Activated CD4-positive, alpha-beta T cell treated with anti-CD3 and anti-CD28 coated beads, Interleukin-2, amount 10 ng/mL, durations not matched to agents 24 days and 14 days (primary cell): ENCODE data around the gene TPD52L1. TPM values are rescaled to one million over a fixed set of nuclear protein-coding genes. Genes with fewer than 3 reads are reported as not detected.
"Not testable (repeated sequence)": the region's sequence is repeated elsewhere in the genome, so short reads cannot be mapped to it uniquely, and the experiment has no call there.

Source experiments
- DNase-seq: peaks from one replicate; pipeline ENCODE4 v3.0.0; 2022
- H3K27ac Mint-ChIP-seq: one replicate; pipeline ENCODE4 v1.8.0; 2022; ENCODE audit warnings: mild to moderate bottlenecking, mixed read lengths
- H3K27me3 Mint-ChIP-seq: one replicate; pipeline ENCODE4 v1.8.0; 2022; ENCODE audit warnings: mixed read lengths
- H3K36me3 Mint-ChIP-seq: one replicate; pipeline ENCODE4 v1.8.0; 2022; ENCODE audit warnings: low read depth, mild to moderate bottlenecking, mixed read lengths
- H3K4me1 Mint-ChIP-seq: one replicate; pipeline ENCODE4 v1.8.0; 2021; ENCODE audit warnings: mixed read lengths
- H3K4me3 Mint-ChIP-seq: one replicate; pipeline ENCODE4 v1.8.0; 2022; ENCODE audit warnings: mild to moderate bottlenecking, moderate library complexity, mixed read lengths
- H3K9me3 Mint-ChIP-seq: one replicate; pipeline ENCODE4 v1.8.0; 2021; ENCODE audit warnings: mixed read lengths
- intact Hi-C: fragments of 100-400 bp; cut with micrococcal nuclease; formaldehyde crosslinking; loops from one replicate; pipeline ENCODE4 v1.15.1; 2023
- total RNA-seq: library from RNA; stranded (reverse); gene quantifications from 2 replicates; pipeline ENCODE4 v1.2.3, GENCODE V29; 2022

The TPD52L1 gene
- total RNA-seq, 1 donor from 2014 or later = not detected

DNA sequence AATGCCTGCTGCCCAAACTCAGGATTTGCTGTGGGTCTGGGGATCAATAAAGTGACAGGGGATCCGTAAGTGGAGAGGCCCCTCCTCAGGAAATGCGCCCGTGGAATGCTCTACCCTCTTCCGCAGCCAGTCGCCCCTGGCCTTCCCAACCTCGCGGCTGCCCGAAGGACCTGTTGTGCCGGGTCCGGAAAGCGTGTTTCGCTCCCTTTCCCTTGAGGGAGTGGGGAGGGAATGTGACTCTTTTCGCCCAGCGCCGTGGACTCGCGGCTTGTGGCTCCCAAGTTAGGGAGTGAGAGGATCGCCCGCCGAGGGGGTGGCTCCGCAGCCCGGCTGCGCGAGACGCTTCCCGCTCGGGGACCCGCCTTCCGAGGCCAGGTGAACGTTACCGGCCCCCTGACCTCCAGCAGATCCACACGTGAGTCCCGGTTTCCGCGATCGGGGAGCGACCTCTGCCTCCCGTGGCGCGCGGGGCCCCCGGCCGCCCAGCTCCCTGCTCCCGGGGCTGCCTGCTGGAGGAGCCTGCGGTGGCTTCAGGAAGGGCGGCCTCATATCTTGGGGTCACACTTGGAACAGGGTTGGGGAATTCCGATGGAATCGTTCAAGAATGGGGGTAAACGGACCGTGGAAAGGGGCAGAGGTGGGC lies 666 bp downstream of the TPD52L1 start:
- intact Hi-C loops = loop anchor here (5.0 to 10.0 kb wide), 2 partner anchors 613 to 831 kb away; partner anchors contain the start of gene TRMT11
- peaks cover 47% of the 10 kb centered on the region for H3K27me3 Mint-ChIP-seq
- peaks cover 7% of the 10 kb centered on the region for H3K4me1 Mint-ChIP-seq
- H3K4me3 Mint-ChIP-seq = peak overlapping the region; percentile 79
- DNase-seq = no peak
- H3K27ac Mint-ChIP-seq = no peak overlapping the region
- no peaks in the 10 kb centered on the region for H3K36me3 Mint-ChIP-seq
- no peaks in the 10 kb centered on the region for H3K9me3 Mint-ChIP-seq

GRCh38 chr6:125154761-125155135 lies 1.2 kb downstream of the TPD52L1 start:
- H3K4me3 Mint-ChIP-seq = peak overlapping the region; percentile 68
- no peak overlapping the region for H3K27ac Mint-ChIP-seq
- H3K36me3 Mint-ChIP-seq = no peaks in the 10 kb centered on the region
- no peaks in the 10 kb centered on the region for H3K9me3 Mint-ChIP-seq
- DNase-seq = peak; percentile 62
- H3K4me1 Mint-ChIP-seq = peaks cover 7% of the 10 kb centered on the region
- H3K27me3 Mint-ChIP-seq = peaks cover 48% of the 10 kb centered on the region
- intact Hi-C loops = loop anchor here (5.0 to 10.0 kb wide), 2 partner anchors 613 to 830 kb away; partner anchors contain the start of gene TRMT11

DNA sequence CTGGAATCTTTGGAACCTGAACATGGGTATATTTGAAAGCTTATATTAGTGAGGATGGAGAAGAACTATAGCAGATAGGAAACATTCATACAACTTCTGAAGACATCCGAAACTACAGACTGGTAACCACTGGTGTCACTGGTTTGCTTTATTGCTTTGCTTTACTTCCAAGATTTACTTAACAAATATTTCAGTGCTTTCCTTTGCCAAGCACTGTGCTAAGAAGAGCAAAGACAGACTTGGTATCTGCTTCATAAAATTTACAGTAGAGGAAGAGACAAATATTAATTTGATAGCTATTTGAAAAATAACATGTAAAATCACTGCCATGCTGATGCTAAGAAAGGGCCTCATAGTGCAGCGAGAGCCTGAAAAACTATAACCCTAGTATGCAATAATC lies 1.8 kb downstream of the TPD52L1 start:
- H3K9me3 Mint-ChIP-seq = no peaks in the 10 kb centered on the region
- H3K4me3 Mint-ChIP-seq = no peak overlapping the region
- peaks cover 7% of the 10 kb centered on the region for H3K4me1 Mint-ChIP-seq
- DNase-seq = no peak
- no peak overlapping the region for H3K27ac Mint-ChIP-seq
- no peaks in the 10 kb centered on the region for H3K36me3 Mint-ChIP-seq
- H3K27me3 Mint-ChIP-seq = peaks cover 46% of the 10 kb centered on the region
- intact Hi-C loops = loop anchor here (10.0 kb wide), 1 partner anchor 829 kb away; the partner anchor contains the start of gene TRMT11

- H3K27ac Mint-ChIP-seq = no peak overlapping the region
- no peak for DNase-seq
- no peak overlapping the region for H3K4me3 Mint-ChIP-seq
- peaks cover 44% of the 10 kb centered on the region for H3K27me3 Mint-ChIP-seq
- H3K36me3 Mint-ChIP-seq = no peaks in the 10 kb centered on the region
- H3K4me1 Mint-ChIP-seq = peaks cover 7% of the 10 kb centered on the region
- H3K9me3 Mint-ChIP-seq = no peaks in the 10 kb centered on the region
- intact Hi-C loops = loop anchor here (10.0 kb wide), 1 partner anchor 828 kb away; the partner anchor contains the start of gene TRMT11
These were observed 2.9 kb downstream of the TPD52L1 start for GRCh38 chr6:125156496-125156895.

DNA sequence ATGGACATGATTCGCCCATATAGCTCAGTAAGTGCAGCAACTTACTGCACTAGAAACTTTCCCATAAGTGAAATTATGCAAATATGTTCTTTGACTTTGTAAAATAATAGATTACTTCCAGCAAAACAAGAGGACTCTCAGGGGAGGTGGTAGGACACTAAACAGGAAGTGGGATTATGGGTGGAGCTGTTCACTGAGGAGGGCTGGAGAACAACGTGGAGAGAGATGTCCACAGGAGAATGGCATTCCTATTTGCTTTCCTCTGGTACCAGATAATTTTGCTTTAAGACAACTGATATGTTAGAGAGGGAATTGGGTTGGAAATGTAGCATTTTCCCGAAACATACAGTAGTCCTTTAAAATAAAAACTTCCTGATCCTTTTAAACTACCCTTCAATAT lies 3.7 kb downstream of the TPD52L1 start:
- peaks cover 38% of the 10 kb centered on the region for H3K27me3 Mint-ChIP-seq
- intact Hi-C loops = loop anchor here (10.0 kb wide), 1 partner anchor 828 kb away; the partner anchor contains the start of gene TRMT11
- DNase-seq = no peak
- H3K4me1 Mint-ChIP-seq = peaks cover 7% of the 10 kb centered on the region
- no peak overlapping the region for H3K4me3 Mint-ChIP-seq
- no peaks in the 10 kb centered on the region for H3K9me3 Mint-ChIP-seq
- no peaks in the 10 kb centered on the region for H3K36me3 Mint-ChIP-seq
- no peak overlapping the region for H3K27ac Mint-ChIP-seq

DNA sequence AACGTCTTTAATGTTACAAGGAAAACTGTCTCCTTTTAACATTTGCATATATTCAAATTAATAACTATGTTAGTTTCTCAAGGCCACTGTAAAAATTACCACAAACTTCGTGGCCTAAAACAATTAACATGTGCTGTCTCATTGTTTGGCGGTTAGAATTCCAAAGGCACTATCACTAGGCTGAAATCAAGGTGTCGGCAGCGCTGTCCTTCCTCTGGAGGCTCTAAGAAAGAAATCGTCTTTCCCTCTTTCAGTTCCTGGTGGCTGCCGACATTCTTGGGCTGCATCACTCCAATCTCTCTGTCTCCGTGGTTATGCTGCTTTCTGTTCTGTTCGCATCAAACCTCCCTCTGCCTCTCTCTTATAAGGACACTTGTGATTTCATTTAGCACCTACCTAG lies 4.2 kb downstream of the TPD52L1 start:
- H3K4me3 Mint-ChIP-seq = no peak overlapping the region

GRCh38 chr6:125163339-125163738 lies 9.8 kb downstream of the TPD52L1 start:
- H3K4me1 Mint-ChIP-seq, intact Hi-C loops: not testable (repeated sequence)

More for the DNA sequence above, 4.2 kb downstream of the TPD52L1 start:
- H3K9me3 Mint-ChIP-seq = no peaks in the 10 kb centered on the region
- intact Hi-C loops = loop anchor here (10.0 kb wide), 1 partner anchor 827 kb away; the partner anchor contains the start of gene TRMT11
- H3K27me3 Mint-ChIP-seq = peaks cover 37% of the 10 kb centered on the region
- no peaks in the 10 kb centered on the region for H3K36me3 Mint-ChIP-seq
- peaks cover 7% of the 10 kb centered on the region for H3K4me1 Mint-ChIP-seq
- no peak for DNase-seq
- no peak overlapping the region for H3K27ac Mint-ChIP-seq

DNA sequence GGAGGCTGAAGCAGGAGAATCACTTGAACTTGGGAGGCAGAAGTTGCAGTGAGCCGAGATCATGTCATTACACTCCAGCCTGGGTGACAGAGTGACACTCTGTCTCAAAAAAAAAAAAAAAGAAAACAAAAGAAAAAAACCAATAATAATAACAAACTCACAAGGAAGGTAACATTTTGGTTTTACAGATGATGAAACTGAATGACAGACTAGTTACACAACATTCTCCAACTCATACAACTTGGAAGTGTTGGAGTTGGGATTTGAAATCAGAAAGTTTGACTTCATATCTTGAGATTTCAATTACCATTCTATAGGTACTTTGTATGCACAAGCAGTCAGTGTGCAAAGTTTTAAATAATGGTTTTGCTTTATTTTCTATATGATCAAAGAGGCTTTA lies 10.2 kb downstream of the TPD52L1 start:
- H3K4me3 Mint-ChIP-seq = no peak overlapping the region
- no peaks in the 10 kb centered on the region for H3K36me3 Mint-ChIP-seq
- H3K27ac Mint-ChIP-seq = no peak overlapping the region
- intact Hi-C loops = no loop called here
- H3K4me1 Mint-ChIP-seq = no peaks in the 10 kb centered on the region
- peaks cover 8% of the 10 kb centered on the region for H3K27me3 Mint-ChIP-seq
- DNase-seq = no peak
- H3K9me3 Mint-ChIP-seq = no peaks in the 10 kb centered on the region

More at GRCh38 chr6:125163339-125163738, 9.8 kb downstream of the TPD52L1 start:
- peak; percentile 6 for DNase-seq
- H3K27me3 Mint-ChIP-seq, H3K9me3 Mint-ChIP-seq, H3K4me3 Mint-ChIP-seq, H3K27ac Mint-ChIP-seq, H3K36me3 Mint-ChIP-seq: not testable (repeated sequence)

- no peaks in the 10 kb centered on the region for H3K36me3 Mint-ChIP-seq
- H3K9me3 Mint-ChIP-seq = no peaks in the 10 kb centered on the region
- H3K27ac Mint-ChIP-seq = no peak overlapping the region
- H3K27me3 Mint-ChIP-seq = peaks cover 6% of the 10 kb centered on the region
- intact Hi-C loops = no loop called here
- no peaks in the 10 kb centered on the region for H3K4me1 Mint-ChIP-seq
- no peak overlapping the region for H3K4me3 Mint-ChIP-seq
- DNase-seq = no peak
These were observed 11.1 kb downstream of the TPD52L1 start for GRCh38 chr6:125164696-125165095.

GRCh38 chr6:125165256-125165655 lies 11.7 kb downstream of the TPD52L1 start:
- no peaks in the 10 kb centered on the region for H3K4me1 Mint-ChIP-seq
- intact Hi-C loops = no loop called here
- DNase-seq = no peak
- H3K4me3 Mint-ChIP-seq = no peak overlapping the region
- no peak overlapping the region for H3K27ac Mint-ChIP-seq
- no peaks in the 10 kb centered on the region for H3K36me3 Mint-ChIP-seq
- peaks cover 6% of the 10 kb centered on the region for H3K27me3 Mint-ChIP-seq
- H3K9me3 Mint-ChIP-seq = no peaks in the 10 kb centered on the region

- no peak for DNase-seq
- Mint-ChIP-seq H3K27me3 (peaks cover 6% of the 10 kb centered on the region), H3K4me3 (no peak overlapping the region), H3K36me3 (no peaks in the 10 kb centered on the region), H3K4me1 (no peaks in the 10 kb centered on the region), H3K9me3 (no peaks in the 10 kb centered on the region), H3K27ac (no peak overlapping the region)
- intact Hi-C loops = no loop called here
These were observed 12.2 kb downstream of the TPD52L1 start for GRCh38 chr6:125165776-125166175.

DNA sequence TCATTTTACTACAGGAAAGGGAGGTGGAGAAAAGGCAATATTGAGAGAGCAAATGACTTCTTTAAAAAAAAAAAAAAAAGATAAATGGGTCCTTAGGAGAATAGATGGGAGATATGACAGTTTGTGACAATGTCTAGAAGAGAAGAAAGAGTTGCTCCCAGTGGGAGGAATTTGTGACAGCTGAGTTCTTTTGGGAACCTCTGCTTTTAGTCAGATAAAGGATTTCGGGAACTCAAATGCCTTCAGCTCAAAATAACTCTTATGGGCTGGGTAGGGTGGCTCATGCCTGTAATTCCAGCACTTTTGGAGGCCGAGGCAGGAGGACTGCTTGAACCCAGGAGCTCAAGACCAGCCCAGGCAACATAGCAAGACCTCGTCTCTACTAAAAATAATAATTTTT lies 13.1 kb downstream of the TPD52L1 start:
- Mint-ChIP-seq H3K27me3 (peaks cover 6% of the 10 kb centered on the region), H3K4me3 (no peak overlapping the region), H3K27ac (no peak overlapping the region), H3K36me3 (no peaks in the 10 kb centered on the region), H3K9me3 (no peaks in the 10 kb centered on the region), H3K4me1 (no peaks in the 10 kb centered on the region)
- intact Hi-C loops = no loop called here
- no peak for DNase-seq

- no peaks in the 10 kb centered on the region for H3K4me1 Mint-ChIP-seq
- no peak overlapping the region for H3K27ac Mint-ChIP-seq
- intact Hi-C loops = no loop called here
- no peak overlapping the region for H3K4me3 Mint-ChIP-seq
- H3K9me3 Mint-ChIP-seq = no peaks in the 10 kb centered on the region
- DNase-seq = no peak
- no peaks in the 10 kb centered on the region for H3K36me3 Mint-ChIP-seq
- peaks cover 6% of the 10 kb centered on the region for H3K27me3 Mint-ChIP-seq
These were observed 14.0 kb downstream of the TPD52L1 start for GRCh38 chr6:125167579-125167978.

DNA sequence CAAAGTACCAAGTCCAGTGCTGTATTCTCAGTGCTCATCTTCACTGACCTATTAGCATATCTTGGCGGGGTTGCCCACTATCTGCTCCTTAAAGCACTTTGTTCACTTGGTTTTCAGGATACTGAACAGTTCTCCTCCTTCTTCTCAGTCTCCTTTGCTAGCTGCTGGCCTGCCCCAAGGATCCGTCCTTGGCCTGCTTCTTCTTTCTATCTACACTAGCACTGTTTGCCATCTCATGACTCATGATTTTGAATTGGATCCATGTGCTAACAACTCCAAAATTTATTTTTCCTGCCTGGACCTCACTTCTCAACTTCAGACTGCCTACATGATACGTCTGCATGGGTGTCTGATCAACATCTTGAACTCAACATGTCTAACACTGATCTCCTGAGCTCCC lies 15.5 kb downstream of the TPD52L1 start:
- peaks cover 5% of the 10 kb centered on the region for H3K27me3 Mint-ChIP-seq

GRCh38 chr6:125169522-125169921 lies 15.9 kb downstream of the TPD52L1 start:
- Mint-ChIP-seq H3K4me3 (no peak overlapping the region), H3K4me1 (no peaks in the 10 kb centered on the region), H3K27me3 (peaks cover 5% of the 10 kb centered on the region), H3K27ac (no peak overlapping the region), H3K9me3 (no peaks in the 10 kb centered on the region), H3K36me3 (no peaks in the 10 kb centered on the region)
- DNase-seq = no peak
- intact Hi-C loops = no loop called here

More for the DNA sequence above, 15.5 kb downstream of the TPD52L1 start:
- no peak for DNase-seq
- Mint-ChIP-seq H3K36me3 (no peaks in the 10 kb centered on the region), H3K9me3 (no peaks in the 10 kb centered on the region), H3K4me1 (no peaks in the 10 kb centered on the region), H3K4me3 (no peak overlapping the region), H3K27ac (no peak overlapping the region)
- intact Hi-C loops = no loop called here
